H1 (cell line): ENCODE results near the gene SESN2. TPM values are rescaled to one million over a fixed set of nuclear protein-coding genes. Genes with fewer than 3 reads are reported as not detected.

Experiments used
- CTCF ChIA-PET: fragments of 300-600 bp; sonication (Branson Sonifier 250); formaldehyde crosslinking; loops from one replicate; lab custom pipeline; 2021; ENCODE audit not compliant: partially characterized antibody; lab: Charles Lee
- POLR2A ChIA-PET: fragments of 300-600 bp; sonication (Branson Sonifier 250); formaldehyde crosslinking; loops from one replicate; lab custom pipeline; 2021; ENCODE audit warnings: inconsistent platforms; ENCODE audit not compliant: partially characterized antibody; lab: Charles Lee
- DNase-seq, 2 experiments: peaks; one replicate each; pipeline versions ENCODE4 v3.0.0 to v3.0.0-alpha.2; 2010 to 2022; ENCODE audit warnings: low spot score in 2 of 2, low read depth in 1 of 2, mixed read lengths in 1 of 2
- FAIRE-seq: peaks from 2 replicates; lab custom pipeline; 2011; peaks lifted over from hg19 to GRCh38; lab: Jason Lieb, UNC
- H2AFZ ChIP-seq: 2 replicates; pipeline ENCODE4 v1.8.1; 2012; ENCODE audit warnings: low read length, inconsistent platforms
- H2AK5ac ChIP-seq: 2 replicates; pipeline ENCODE4 v1.6.1; 2013; ENCODE audit warnings: low read depth, low read length
- H2BK120ac ChIP-seq: replicated peaks from 2 replicates; pipeline ENCODE3; 2013; ENCODE audit warnings: low read depth, low read length, inconsistent platforms
- H2BK12ac ChIP-seq: 2 replicates; pipeline ENCODE4 v1.6.1; 2013; ENCODE audit warnings: low read depth, low read length
- H2BK15ac ChIP-seq: 2 replicates; pipeline ENCODE4 v1.6.1; 2013; ENCODE audit warnings: low read length
- H2BK20ac ChIP-seq: 2 replicates; pipeline ENCODE4 v1.6.1; 2013; ENCODE audit warnings: low read length
- H2BK5ac ChIP-seq: 2 replicates; pipeline ENCODE4 v1.6.1; 2013; ENCODE audit warnings: low read depth, low read length
- H3K14ac ChIP-seq: 2 replicates; pipeline ENCODE4 v1.6.1; 2013; ENCODE audit warnings: inconsistent platforms; ENCODE audit not compliant: insufficient read length
- H3K18ac ChIP-seq: 2 replicates; pipeline ENCODE4 v1.6.1; 2013; ENCODE audit warnings: low read length; ENCODE audit errors: extremely low read depth
- H3K23ac ChIP-seq: 2 replicates; pipeline ENCODE4 v1.6.1; 2013; ENCODE audit warnings: inconsistent platforms; ENCODE audit not compliant: insufficient read length
- H3K23me2 ChIP-seq: 2 replicates; pipeline ENCODE4 v1.6.1; 2013; ENCODE audit warnings: low read depth, low read length
- H3K27ac ChIP-seq: 2 replicates; pipeline ENCODE4 v1.6.1; 2011; ENCODE audit warnings: low read depth, low read length, inconsistent platforms
- H3K27me3 ChIP-seq, 4 experiments: replicated peaks in 1 of 4; 1 replicate in 1 of 4; 2 replicates in 3 of 4; pipeline versions ENCODE4 v1.6.1 to v1.8.1; 2011 to 2013; ENCODE audit warnings: low read length in 3 of 4, mild to moderate bottlenecking in 3 of 4, inconsistent platforms in 2 of 4, mixed read lengths in 2 of 4, moderate library complexity in 1 of 4; ENCODE audit not compliant: control insufficient read depth in 3 of 4, insufficient read depth in 3 of 4; ENCODE audit errors: extremely low read depth in 1 of 4
- H3K36me3 ChIP-seq, 4 experiments: 2 replicates each; pipeline versions ENCODE4 v1.6.1 to v1.8.1; 2011 to 2013; ENCODE audit warnings: mild to moderate bottlenecking in 4 of 4, low read length in 3 of 4, moderate library complexity in 2 of 4, control low read depth in 1 of 4, inconsistent platforms in 1 of 4; ENCODE audit not compliant: insufficient read depth in 4 of 4, control insufficient read depth in 2 of 4
- H3K4ac ChIP-seq: replicated peaks from 2 replicates; pipeline ENCODE3; 2013; ENCODE audit warnings: low read length, low read depth, mixed read lengths, inconsistent platforms; ENCODE audit not compliant: insufficient read length
- H3K4me1 ChIP-seq, 4 experiments: replicated peaks in 1 of 4; 1 replicate in 1 of 4; 2 replicates in 3 of 4; pipeline versions ENCODE4 v1.6.1 to v1.8.1; 2011 to 2013; ENCODE audit warnings: low read length in 3 of 4, inconsistent platforms in 2 of 4, mixed read lengths in 1 of 4; ENCODE audit not compliant: insufficient read depth in 4 of 4, control insufficient read depth in 3 of 4
- H3K4me2 ChIP-seq, 2 experiments: 2 replicates each; pipeline versions ENCODE4 v1.6.1 to v1.8.1; 2011 to 2013; ENCODE audit warnings: low read depth in 2 of 2, low read length in 2 of 2, control low read depth in 1 of 2, inconsistent platforms in 1 of 2, mild to moderate bottlenecking in 1 of 2; ENCODE audit not compliant: insufficient read depth in 1 of 2
- H3K4me3 ChIP-seq, 4 experiments: fragments of 200-600, 300-600 bp in 1 of 4; sonication (generic), shearing (Covaris generic), sonication (Bioruptor Twin) in 1 of 4; 2 replicates each; pipeline versions ENCODE4 v1.5.1 to v1.8.1; 2011 to 2016; ENCODE audit warnings: low read length in 4 of 4, low read depth in 3 of 4, control low read depth in 2 of 4, inconsistent platforms in 2 of 4, mild to moderate bottlenecking in 2 of 4, mixed read lengths in 1 of 4, moderate library complexity in 1 of 4; ENCODE audit not compliant: insufficient read depth in 2 of 4; ENCODE audit errors: extremely low read depth in 1 of 4
- H3K56ac ChIP-seq: replicated peaks from 2 replicates; pipeline ENCODE3; 2013; ENCODE audit warnings: low read depth, mild to moderate bottlenecking, mixed read lengths, low read length, inconsistent platforms; ENCODE audit not compliant: insufficient read length
- H3K79me1 ChIP-seq: 2 replicates; pipeline ENCODE4 v1.6.1; 2013; ENCODE audit warnings: low read depth, low read length, control low read depth
- H3K79me2 ChIP-seq, 2 experiments: 2 replicates each; pipeline versions ENCODE4 v1.6.1 to v1.8.1; 2012 to 2013; ENCODE audit warnings: low read length in 2 of 2, mild to moderate bottlenecking in 2 of 2, inconsistent platforms in 1 of 2; ENCODE audit not compliant: insufficient read depth in 2 of 2, control insufficient read depth in 1 of 2
- H3K9ac ChIP-seq, 4 experiments: replicated peaks in 1 of 4; 1 replicate in 1 of 4; 2 replicates in 3 of 4; pipeline versions ENCODE4 v1.6.1 to v1.8.1; 2011 to 2013; ENCODE audit warnings: low read depth in 3 of 4, low read length in 3 of 4, control low read depth in 2 of 4, mild to moderate bottlenecking in 2 of 4, moderate library complexity in 2 of 4, inconsistent platforms in 1 of 4; ENCODE audit errors: extremely low read depth in 1 of 4
- H3K9me3 ChIP-seq, 2 experiments: 2 replicates each; pipeline versions ENCODE4 v1.6.1 to v1.8.1; 2012 to 2013; ENCODE audit warnings: mild to moderate bottlenecking in 2 of 2, moderate library complexity in 2 of 2, control low read depth in 1 of 2, inconsistent platforms in 1 of 2, low read depth in 1 of 2, low read length in 1 of 2, mixed read lengths in 1 of 2; ENCODE audit not compliant: insufficient read depth in 2 of 2
- H4K20me1 ChIP-seq, 2 experiments: replicated peaks in 1 of 2; 2 replicates each; pipeline versions ENCODE3 to v1.8.1; 2011 to 2013; ENCODE audit warnings: inconsistent platforms in 2 of 2, low read length in 2 of 2, mild to moderate bottlenecking in 1 of 2; ENCODE audit not compliant: insufficient read depth in 2 of 2, control insufficient read depth in 1 of 2
- H4K5ac ChIP-seq: 2 replicates; pipeline ENCODE4 v1.6.1; 2013; ENCODE audit warnings: low read length, low read depth, mixed read lengths, inconsistent platforms; ENCODE audit not compliant: insufficient read length
- H4K8ac ChIP-seq: 2 replicates; pipeline ENCODE4 v1.8.0; 2013; ENCODE audit warnings: mild to moderate bottlenecking, moderate library complexity, low read length, inconsistent platforms; ENCODE audit not compliant: insufficient read depth; ENCODE audit errors: extremely low read depth
- H4K91ac ChIP-seq: replicated peaks from 2 replicates; pipeline ENCODE3; 2013; ENCODE audit warnings: low read length, mixed read lengths, inconsistent platforms; ENCODE audit not compliant: insufficient read length
- BRCA1 ChIP-seq: IDR thresholded peaks from 2 replicates; pipeline ENCODE4 v1.6.1; 2012; ENCODE audit warnings: low read depth, low read length, improper control_type of control experiment
- CBX8 ChIP-seq: fragments of 300-800, 300-1000 bp; sonication (generic); IDR thresholded peaks from 2 replicates; pipeline ENCODE4 v1.7.1; 2016; ENCODE audit warnings: low read depth, low read length, borderline replicate concordance
- CHD2 ChIP-seq: IDR thresholded peaks from 2 replicates; pipeline ENCODE4 v1.6.1; 2012; ENCODE audit warnings: low read length, improper control_type of control experiment
- WGBS, 2 experiments: shearing (Covaris generic) in 1 of 2; methylation state at CpG; one replicate each; pipeline versions ENCODE4 v1.1.6 to v1.1.7; 2013 to 2015; ENCODE audit warnings: low lambda C conversion rate in 2 of 2, mixed read lengths in 2 of 2, inconsistent platforms in 1 of 2, low coverage in 1 of 2, missing lambda C conversion rate in 1 of 2; ENCODE audit not compliant: insufficient replicate concordance in 2 of 2, insufficient coverage in 1 of 2, insufficient read length in 1 of 2; ENCODE audit errors: extremely low coverage in 1 of 2, missing lambda C conversion rate in 1 of 2; 5-methylcytosine and 5-hydroxymethylcytosine counted together
- polyA plus RNA-seq, 7 experiments: library from polyadenylated mRNA; depleted of rRNA in 3 of 7; stranded (reverse) in 5 of 7; unstranded in 2 of 7; fragments of >200 nt in 5 of 7; fragments of 200-250 nt in 2 of 7; gene quantifications; 1 replicate in 5 of 7; 2 replicates in 1 of 7; 4 replicates in 1 of 7; pipeline versions ENCODE4 v1.2.1 to v1.2.3, GENCODE V29; 2011 to 2013; ENCODE audit warnings: missing spikeins in 2 of 7, mixed read lengths in 2 of 7
- total RNA-seq: library from RNA; stranded (reverse); fragmentation: NEBNext Ultra II Directional; extraction: Animal tissue kit (Norgen Biotek cat#: 25700); gene quantifications from 2 replicates; pipeline ENCODE4 v1.2.1, GENCODE V29; 2021

The SESN2 gene
- total and polyA plus RNA-seq, 2 of the 8 experiments (the other 6 are each of a cell fraction or from before 2014, with no cell fraction given), result 25.1 to 33.0 TPM

GRCh38 chr1:28288487-28288886 is 29.2 kb downstream of the SESN2 start:
- FAIRE-seq (no peak), DNase-seq (no peak)
- Histone ChIP-seq H4K8ac (no peak overlapping the region), H2BK15ac (0 out of 2 replicates have a peak overlapping the region, but pooled peaks have one; percentile 0), H3K4ac (no peak overlapping the region), H3K9me3 (no peaks in the 10 kb centered on the region), H3K4me3 (no peak overlapping the region), H3K27me3 (no peaks in the 10 kb centered on the region), H2AK5ac (no peak overlapping the region), H3K14ac (no peak overlapping the region), H4K20me1 (no peaks in the 10 kb centered on the region), H2AFZ (no peak overlapping the region), H2BK5ac (no peak overlapping the region), H3K79me2 (no peaks in the 10 kb centered on the region), H4K91ac (no peak overlapping the region), H3K23ac (no peak overlapping the region), H3K9ac (no peak overlapping the region), H3K27ac (no peak overlapping the region), H3K79me1 (no peaks in the 10 kb centered on the region), H2BK120ac (no peak overlapping the region), H3K56ac (no peak overlapping the region), H3K4me1 (no peaks in the 10 kb centered on the region), H3K23me2 (no peaks in the 10 kb centered on the region), H3K4me2 (no peak overlapping the region), H3K18ac (no peak overlapping the region), H4K5ac (no peak overlapping the region), H2BK20ac (peak overlapping the region; percentile 1; the same call in 1 of the 2 replicates), H3K36me3 (no peaks in the 10 kb centered on the region), H2BK12ac (peak overlapping the region; percentile 39; the same call in 1 of the 2 replicates)
- ChIA-PET POLR2A (interaction anchor here (1.0 to 20.8 kb wide), 9 partner anchors 8 to 292 kb away, joined by 3 to 324 read pairs (median 4); partner anchors contain the start of genes MED18 and SESN2), CTCF (interaction anchor here (0.6 to 1.4 kb wide), 6 partner anchors 10 to 80 kb away, joined by 3 to 5 read pairs (median 4); no protein-coding TSS in a partner anchor)
- 88% methylated on average over 8 of the region's 8 CpGs; no CpG with 5 or more reads in 1 of the 2 experiments for WGBS, 2 experiments
- TF ChIP-seq CBX8 (no peak), BRCA1 (no peak), CHD2 (no peak)
